A549 (cell line): ENCODE data around the gene ZNF574. TPM values are rescaled to one million over a fixed set of nuclear protein-coding genes. Genes with fewer than 3 reads are reported as not detected.

Experiments
- ATAC-seq, 2 experiments: fragments of 200-7000 bp in 1 of 2; fragments of >200 bp in 1 of 2; cut with Nextera tagmentation in 1 of 2; cut with Tn5 transposase in 1 of 2; 3 replicates each; pipeline versions ENCODE4 v1.8.0 to v1.9.1; 2018 to 2020; ENCODE audit warnings: mild to moderate bottlenecking in 1 of 2, moderate library complexity in 1 of 2
- CTCF ChIA-PET: fragments of 300-600 bp; sonication (Branson Sonifier 250); formaldehyde crosslinking; extraction: SDS; loops from one replicate; lab custom pipeline; 2021; ENCODE audit warnings: antibody characterized with exemption, inconsistent platforms; lab: Yijun Ruan, JAX
- POLR2A ChIA-PET: fragments of 350-600 bp; formaldehyde crosslinking; extraction: SDS; loops from one replicate; lab custom pipeline; 2021; ENCODE audit warnings: antibody characterized with exemption, inconsistent platforms; lab: Yijun Ruan, JAX
- DNase-seq, 2 experiments: peaks; one replicate each; pipeline versions ENCODE4 v3.0.0 to v3.0.0-alpha.2; 2011 to 2016; ENCODE audit warnings: low read depth in 1 of 2, low spot score in 1 of 2
- FAIRE-seq: peaks from 2 replicates; lab custom pipeline; 2011; peaks lifted over from hg19 to GRCh38; lab: Jason Lieb, UNC
- H3K27ac ChIP-seq, 2 experiments: fragments of >200 bp; sonication (Bioruptor Twin); formaldehyde crosslinking; 3 replicates each; pipeline ENCODE4 v1.5.1; 2016 to 2017
- H3K4me1 ChIP-seq: fragments of >200 bp; sonication (Bioruptor Twin); formaldehyde crosslinking; 3 replicates; pipeline ENCODE4 v1.6.1; 2016
- H3K4me2 ChIP-seq: fragments of >200 bp; sonication (Bioruptor Twin); formaldehyde crosslinking; 3 replicates; pipeline ENCODE4 v1.6.1; 2016
- H3K4me3 ChIP-seq: fragments of >200 bp; sonication (Bioruptor Twin); formaldehyde crosslinking; 3 replicates; pipeline ENCODE4 v1.5.1; 2016
- H3K9me3 ChIP-seq: fragments of >200 bp; sonication (Bioruptor Twin); formaldehyde crosslinking; 3 replicates; pipeline ENCODE4 v1.6.1; 2016
- BCL3 ChIP-seq: fragments of >200 bp; sonication (Bioruptor Twin); formaldehyde crosslinking; IDR thresholded peaks from 3 replicates; pipeline ENCODE4 v1.6.1; 2016
- CBX2 ChIP-seq: fragments of 200-600 bp; sonication (generic); IDR thresholded peaks from 2 replicates; pipeline ENCODE4 v1.6.1; 2016; ENCODE audit warnings: low read depth, mild to moderate bottlenecking, borderline replicate concordance
- CHD4 ChIP-seq: fragments of 200-600 bp; sonication (generic); IDR thresholded peaks from 2 replicates; pipeline ENCODE4 v1.6.1; 2016; ENCODE audit warnings: antibody characterized with exemption, mild to moderate bottlenecking, borderline replicate concordance
- EHF ChIP-seq: fragments of 250-450 bp; sonication (Bioruptor Pico); IDR thresholded peaks from 2 replicates; pipeline ENCODE4 v1.5.0; 2020; ENCODE audit warnings: mild to moderate bottlenecking
- EP300 ChIP-seq, 2 experiments: fragments of >200 bp; sonication (Bioruptor Twin); formaldehyde crosslinking; IDR thresholded peaks; 2 replicates in 1 of 2; 3 replicates in 1 of 2; pipeline ENCODE4 v1.6.1; 2016 to 2017
- ESRRA ChIP-seq: fragments of 150-350 bp; IDR thresholded peaks from 2 replicates; pipeline ENCODE4 v1.6.1; 2014; ENCODE audit warnings: mild to moderate bottlenecking, low read length, borderline replicate concordance
- FOSL2 ChIP-seq, 2 experiments: fragments of 450-650 bp in 1 of 2; fragments of >200 bp in 1 of 2; sonication (Bioruptor Twin) in 1 of 2; formaldehyde crosslinking; IDR thresholded peaks; 2 replicates each; pipeline versions ENCODE4 v1.5.0 to v1.6.1; 2016 to 2020; ENCODE audit warnings: mild to moderate bottlenecking in 1 of 2, moderate library complexity in 1 of 2
- GATA3 ChIP-seq: IDR thresholded peaks from 2 replicates; pipeline ENCODE4 v1.6.1; 2012; ENCODE audit warnings: borderline replicate concordance
- HDAC2 ChIP-seq: fragments of 200-600 bp; sonication (generic); IDR thresholded peaks from 2 replicates; pipeline ENCODE4 v1.6.1; 2016
- HEYL ChIP-seq: fragments of 250-450 bp; sonication (Bioruptor Pico); IDR thresholded peaks from 2 replicates; pipeline ENCODE4 v1.8.0; 2021; ENCODE audit warnings: mild to moderate bottlenecking, moderate library complexity
- HMGXB4 ChIP-seq: fragments of 250-450 bp; sonication (Bioruptor Pico); IDR thresholded peaks from 2 replicates; pipeline ENCODE4 v1.5.0; 2021; ENCODE audit warnings: mild to moderate bottlenecking, moderate library complexity, borderline replicate concordance
- HOXB13 ChIP-seq: fragments of 250-450 bp; sonication (Bioruptor Pico); IDR thresholded peaks from 2 replicates; pipeline ENCODE4 v1.5.0; 2020; ENCODE audit warnings: low read depth, mild to moderate bottlenecking, moderate library complexity
- HOXB5 ChIP-seq: fragments of 250-450 bp; sonication (Bioruptor Pico); IDR thresholded peaks from 2 replicates; pipeline ENCODE4 v1.5.0; 2020; ENCODE audit warnings: mild to moderate bottlenecking, moderate library complexity
- JUN ChIP-seq, 2 experiments: fragments of >200 bp; sonication (Bioruptor Twin); formaldehyde crosslinking; IDR thresholded peaks; 2 replicates in 1 of 2; 3 replicates in 1 of 2; pipeline ENCODE4 v1.6.1; 2016 to 2017
- KDM1A ChIP-seq: fragments of 200-600 bp; sonication (generic); IDR thresholded peaks from 2 replicates; pipeline ENCODE4 v1.6.1; 2016; ENCODE audit warnings: low read depth, mild to moderate bottlenecking
- MAX ChIP-seq: IDR thresholded peaks from 2 replicates; pipeline ENCODE4 v1.6.1; 2012
- MAZ ChIP-seq: fragments of 150-350 bp; IDR thresholded peaks from 2 replicates; pipeline ENCODE4 v1.6.1; 2014; ENCODE audit warnings: antibody characterized with exemption, low read depth, low read length, borderline replicate concordance
- NR3C1 ChIP-seq: fragments of >200 bp; sonication (Bioruptor Twin); formaldehyde crosslinking; IDR thresholded peaks from 3 replicates; pipeline ENCODE4 v1.6.1; 2017
- PBX3 ChIP-seq: IDR thresholded peaks from 2 replicates; pipeline ENCODE4 v1.6.1; 2012
- POLR2AphosphoS2 ChIP-seq: conservative IDR thresholded peaks from 2 replicates; pipeline ENCODE4 v1.6.1; 2012; ENCODE audit warnings: low read length, improper control_type of control experiment, inconsistent platforms
- TFCP2L1 ChIP-seq: fragments of 250-450 bp; sonication (Bioruptor Pico); IDR thresholded peaks from 2 replicates; pipeline ENCODE4 v1.5.0; 2021; ENCODE audit warnings: mild to moderate bottlenecking
- WGBS: methylation state at CpG from one replicate; pipeline ENCODE4 v1.1.6; 2017; ENCODE audit errors: missing lambda C conversion rate; 5-methylcytosine and 5-hydroxymethylcytosine counted together
- polyA plus RNA-seq, 4 experiments: library from polyadenylated mRNA; depleted of rRNA in 3 of 4; stranded (reverse); fragments of >200 nt; fragmentation: RNase III in 1 of 4; extraction: RNeasy Plus Mini Kit Qiagen cat#74134 plus additional on column Dnase treatment in 1 of 4; gene quantifications; 2 replicates in 3 of 4; 3 replicates in 1 of 4; pipeline ENCODE4 v1.2.3, GENCODE V29; 2011 to 2017

The ZNF574 gene
- polyA plus RNA-seq, 2 of the 4 experiments (the other 2 are of a cell fraction), result 11.3 to 21.8 TPM

DNA sequence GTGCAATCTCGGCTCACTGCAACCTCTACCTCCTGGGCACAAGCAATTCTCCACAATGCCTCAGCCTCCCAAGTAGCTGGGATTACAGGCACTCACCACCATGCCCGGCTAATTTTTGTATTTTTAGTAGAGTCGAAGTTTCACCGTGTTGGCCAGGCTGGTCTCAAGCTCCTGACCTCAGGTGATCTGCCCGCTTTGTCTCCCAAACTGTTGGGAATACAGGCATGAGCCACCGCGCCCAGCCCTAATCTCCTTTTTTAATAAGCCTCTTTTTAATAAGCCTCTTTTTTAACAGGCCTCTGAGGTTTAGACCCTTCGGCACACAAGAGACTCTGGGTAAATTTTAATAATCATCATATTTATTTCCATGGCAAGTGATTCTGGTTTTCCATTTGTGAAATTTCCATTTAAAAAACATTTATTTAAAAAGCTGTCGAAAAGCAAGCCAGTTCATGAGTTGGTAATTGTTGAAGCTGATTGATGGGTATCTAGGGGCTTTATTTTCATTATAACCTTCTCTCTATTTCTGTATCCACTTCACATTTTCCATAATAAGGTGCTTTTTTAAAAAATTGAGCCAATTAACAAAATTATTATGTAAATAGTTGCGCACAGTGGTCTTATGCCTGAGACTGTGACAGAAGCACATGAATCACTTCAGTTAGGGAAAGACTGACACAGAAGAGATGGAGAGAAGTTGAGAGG, 44.5 kb downstream of the ZNF574 start:
- FAIRE-seq, result peak; percentile 79
- H3K9me3 ChIP-seq, result peaks cover 5% of the 10 kb centered on the region; the same call in 2 of the 3 replicates
- DNase-seq, result no peak
- no peak overlapping the region for H3K4me3 ChIP-seq
- ChIA-PET CTCF (interaction anchor here (0.6 to 32.8 kb wide), 12 partner anchors 11 to 583 kb away, joined by 3 to 678 read pairs (median 4); partner anchors contain the start of genes GSK3A and POU2F2), POLR2A (no interaction called here)
- no peak overlapping the region; a peak in 1 of 6 replicates for H3K27ac ChIP-seq
- ATAC-seq, result no peak
- peaks cover 14% of the 10 kb centered on the region for H3K4me1 ChIP-seq
- TF ChIP-seq ESRRA, result no peak
- TF ChIP-seq MAZ, result no peak
- TF ChIP-seq HDAC2, result no peak
- no peak for TF ChIP-seq HOXB5 (CRISPR knock-in tag)
- no peak for TF ChIP-seq FOSL2 (IDR thresholded peaks at IDR 0.05)
- no peak for TF ChIP-seq FOSL2 (CRISPR knock-in tag; IDR thresholded peaks at IDR 0.05)
- TF ChIP-seq, all 56 proteins: peak for 0
- WGBS, result 85% methylated on average over 10 of the region's 10 CpGs
- H3K4me2 ChIP-seq, result no peak overlapping the region

DNA sequence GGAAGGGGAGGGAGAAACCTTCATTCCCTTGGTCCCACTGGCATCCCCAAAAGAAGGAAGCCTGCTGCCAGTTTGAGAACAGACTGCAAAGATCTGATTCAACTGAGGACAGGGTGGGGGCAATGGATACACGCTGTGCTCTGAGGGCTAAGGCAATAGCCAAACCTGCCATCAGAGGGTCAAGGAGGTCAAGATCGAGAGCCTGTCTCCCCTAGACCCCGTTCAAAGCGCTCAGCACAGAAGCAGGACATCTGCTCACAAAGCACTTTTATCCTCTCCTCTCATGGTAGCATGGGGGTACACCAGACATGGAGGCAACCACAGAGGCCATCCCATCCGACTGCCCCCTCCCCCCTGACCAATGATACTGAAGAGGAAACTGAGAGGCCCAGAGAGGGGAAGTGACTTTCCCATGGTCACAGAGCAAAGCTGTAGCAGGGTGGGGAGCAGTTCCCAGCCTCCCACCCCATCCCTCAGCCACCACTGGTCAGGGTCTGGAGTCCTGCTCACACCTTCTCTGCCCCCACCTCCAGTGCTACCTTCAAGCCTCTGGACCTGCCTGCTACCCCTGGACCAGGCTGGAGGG, 45.2 kb downstream of the ZNF574 start:
- peak overlapping the region in 1 of 2 experiments; percentile 56; a peak in 3 of 6 replicates for H3K27ac ChIP-seq
- DNase-seq (no peak), ATAC-seq (no peak; a peak in 1 of 6 replicates), FAIRE-seq (no peak)
- H3K4me3 ChIP-seq, result no peak overlapping the region
- POLR2A ChIA-PET, result no interaction called here
- peaks cover 14% of the 10 kb centered on the region for H3K4me1 ChIP-seq
- no peak for TF ChIP-seq CBX2
- peaks cover 5% of the 10 kb centered on the region; the same call in 2 of the 3 replicates for H3K9me3 ChIP-seq
- peak overlapping the region; percentile 29 for H3K4me2 ChIP-seq
- 74% methylated on average over 5 of the region's 5 CpGs for WGBS
- CTCF ChIA-PET, result interaction anchor here (0.8 to 32.8 kb wide), 11 partner anchors 8 to 319 kb away, joined by 3 to 678 read pairs (median 7); partner anchors contain the start of genes GSK3A and POU2F2

DNA sequence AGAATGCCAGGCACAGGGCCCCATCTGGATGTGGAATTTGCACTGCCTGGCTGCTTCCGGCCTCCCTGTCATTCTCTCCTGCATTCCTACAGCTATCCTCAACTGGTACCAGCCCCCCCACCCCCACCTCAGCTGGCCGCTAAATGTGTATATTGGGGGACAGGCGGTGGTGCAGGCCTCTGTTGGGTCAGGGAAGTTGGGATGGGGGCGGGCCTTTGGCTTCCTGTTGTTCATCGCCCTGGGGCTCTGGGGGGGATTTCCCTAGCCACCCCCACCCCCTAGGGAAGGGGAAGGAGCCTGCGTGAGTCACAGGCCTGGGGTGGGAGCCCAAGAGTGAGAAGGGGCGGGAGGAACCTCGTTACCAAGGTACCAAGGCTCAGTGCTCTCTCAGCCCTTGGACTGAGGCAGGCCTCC, 45.7 kb downstream of the ZNF574 start:
- FAIRE-seq, result no peak
- H3K4me3 ChIP-seq, result no peak overlapping the region
- TF ChIP-seq FOSL2 (IDR thresholded peaks at IDR 0.05) (no peak), FOSL2 (CRISPR knock-in tag; IDR thresholded peaks at IDR 0.05) (peak; percentile 33; the same call in 1 of the 2 replicates), BCL3 (0 out of 3 replicates have a peak, but pooled peaks have one; percentile 29), TFCP2L1 (CRISPR knock-in tag) (no peak), ESRRA (no peak), CHD4 (no peak)
- H3K27ac ChIP-seq, result peak overlapping the region in 1 of 2 experiments; percentile 56; a peak in 3 of 6 replicates
- H3K9me3 ChIP-seq, result peaks cover 5% of the 10 kb centered on the region; the same call in 2 of the 3 replicates
- ATAC-seq, result peak; percentile 10 to 37; a peak in 3 of 6 replicates
- ChIA-PET POLR2A (no interaction called here), CTCF (interaction anchor here (0.8 to 32.8 kb wide), 6 partner anchors 9 to 318 kb away, joined by 3 to 678 read pairs (median 15); partner anchors contain the start of gene POU2F2)
- H3K4me1 ChIP-seq, result peaks cover 14% of the 10 kb centered on the region
- peak overlapping the region; percentile 29 for H3K4me2 ChIP-seq
- 54% methylated on average over 8 of the region's 8 CpGs for WGBS
- peak in 1 of 2 experiments; percentile 66 for DNase-seq

GRCh38 chr19:42122691-42123607, 47.0 kb downstream of the ZNF574 start:
- Histone ChIP-seq H3K4me3 (no peak overlapping the region), H3K9me3 (peaks cover 5% of the 10 kb centered on the region; the same call in 2 of the 3 replicates), H3K4me1 (peaks cover 14% of the 10 kb centered on the region), H3K4me2 (no peak overlapping the region), H3K27ac (peak overlapping the region in 1 of 2 experiments; percentile 56; a peak in 1 of 6 replicates)
- no peak for FAIRE-seq
- DNase-seq, result no peak
- ChIA-PET POLR2A (no interaction called here), CTCF (interaction anchor here (1.1 to 32.8 kb wide), 16 partner anchors 10 to 318 kb away, joined by 3 to 678 read pairs (median 6); partner anchors contain the start of genes DEDD2 and POU2F2)
- ATAC-seq, result peak; percentile 14 to 37; a peak in 3 of 6 replicates
- WGBS, result 82% methylated on average over 17 of the region's 17 CpGs
- no peak for TF ChIP-seq FOSL2 (IDR thresholded peaks at IDR 0.05)
- no peak for TF ChIP-seq FOSL2 (CRISPR knock-in tag; IDR thresholded peaks at IDR 0.05)
- TF ChIP-seq GATA3, result no peak
- no peak for TF ChIP-seq HMGXB4
- no peak for TF ChIP-seq HEYL
- no peak for TF ChIP-seq MAX
- TF ChIP-seq JUN (IDR thresholded peaks at IDR 0.05), result no peak
- no peak for TF ChIP-seq EP300 (IDR thresholded peaks at IDR 0.05)
- TF ChIP-seq POLR2AphosphoS2, result no peak
- TF ChIP-seq EHF, result no peak
- no peak for TF ChIP-seq PBX3
- no peak for TF ChIP-seq NR3C1
- TF ChIP-seq KDM1A, result no peak
- no peak for TF ChIP-seq HOXB13 (CRISPR knock-in tag)
